OCI-LY7 (cell line): ENCODE measurements around the gene PCDHGB5. TPM values are rescaled to one million over a fixed set of nuclear protein-coding genes. Genes with fewer than 3 reads are reported as not detected.

Experiments
- BruUV-seq: library from RNA; stranded (reverse); fragments of 400-500 nt; replicated peaks from 2 replicates; lab custom pipeline; 2021; lab: Mats Ljungman, UMichigan
- CTCF ChIA-PET: fragments of 300-600 bp; sonication (Branson Sonifier 250); formaldehyde crosslinking; loops from one replicate; lab custom pipeline; 2022; ENCODE audit warnings: antibody characterized with exemption; ENCODE audit not compliant: unreplicated experiment; lab: Charles Lee
- POLR2A ChIA-PET: fragments of 300-600 bp; sonication (Branson Sonifier 250); formaldehyde crosslinking; loops from one replicate; lab custom pipeline; 2022; ENCODE audit warnings: antibody characterized with exemption; lab: Charles Lee
- DNase-seq: peaks from one replicate; pipeline ENCODE4 v3.0.0-alpha.2; 2015; ENCODE audit warnings: low spot score
- H2AFZ ChIP-seq: fragments of 200-600 bp; sonication (generic), shearing (Covaris generic); 2 replicates; pipeline ENCODE4 v1.6.1; 2014; ENCODE audit warnings: mild to moderate bottlenecking, antibody characterized with exemption, low read length, moderate library complexity
- H3K27ac ChIP-seq: fragments of 200-600 bp; sonication (generic); 2 replicates; pipeline ENCODE4 v1.5.1; 2014; ENCODE audit warnings: mixed run types, low read depth, mild to moderate bottlenecking, moderate library complexity, low read length, inconsistent platforms; ENCODE audit not compliant: poor library complexity, severe bottlenecking
- H3K36me3 ChIP-seq: fragments of 200-600 bp; sonication (generic); 2 replicates; pipeline ENCODE4 v1.6.1; 2014; ENCODE audit warnings: mild to moderate bottlenecking, antibody characterized with exemption, low read length, moderate library complexity, mixed read lengths; ENCODE audit not compliant: insufficient read depth
- H3K4me1 ChIP-seq: fragments of 200-600 bp; sonication (generic); 2 replicates; pipeline ENCODE4 v1.5.1; 2014; ENCODE audit warnings: mild to moderate bottlenecking, low read length; ENCODE audit not compliant: insufficient read depth, poor library complexity, severe bottlenecking
- H3K4me2 ChIP-seq: fragments of 200-600 bp; sonication (generic); 2 replicates; pipeline ENCODE4 v1.6.1; 2014; ENCODE audit warnings: mild to moderate bottlenecking, low read length
- H3K4me3 ChIP-seq: fragments of 200-600 bp; sonication (generic); 2 replicates; pipeline ENCODE4 v1.5.1; 2014; ENCODE audit warnings: mild to moderate bottlenecking, low read depth, low read length; ENCODE audit not compliant: poor library complexity, severe bottlenecking
- H3K79me2 ChIP-seq: fragments of 200-600 bp; sonication (generic); 2 replicates; pipeline ENCODE4 v1.6.1; 2016; ENCODE audit warnings: low read depth, mild to moderate bottlenecking, low read length, moderate library complexity, mixed read lengths; ENCODE audit not compliant: insufficient read depth
- H3K9me2 ChIP-seq: fragments of 200-600 bp; sonication (generic); 2 replicates; pipeline ENCODE4 v1.6.1; 2016; ENCODE audit warnings: mild to moderate bottlenecking, low read length, mixed read lengths; ENCODE audit not compliant: insufficient read depth
- H3K9me3 ChIP-seq: fragments of 200-600 bp; sonication (generic); 2 replicates; pipeline ENCODE4 v1.6.1; 2014; ENCODE audit warnings: mild to moderate bottlenecking, mixed run types, low read length, mixed read lengths
- H4K20me1 ChIP-seq: fragments of 200-600 bp; sonication (generic); 2 replicates; pipeline ENCODE4 v1.6.1; 2014; ENCODE audit warnings: mild to moderate bottlenecking, antibody characterized with exemption, low read length, moderate library complexity, mixed read lengths; ENCODE audit not compliant: insufficient read depth
- CTCF ChIP-seq: fragments of 200-600 bp; sonication (generic); conservative IDR thresholded peaks from 2 replicates; pipeline ENCODE4 v1.5.1; 2014; ENCODE audit warnings: mild to moderate bottlenecking, antibody characterized with exemption, low read length, moderate library complexity, mixed read lengths
- EZH2phosphoT487 ChIP-seq: fragments of 200-600 bp; sonication (generic); IDR thresholded peaks from 2 replicates; pipeline ENCODE4 v1.6.1; 2018; ENCODE audit warnings: low read depth, borderline replicate concordance, mild to moderate bottlenecking, mixed run types, antibody characterized with exemption, low read length, moderate library complexity, mixed read lengths
- intact Hi-C: fragments of 100-400 bp; cut with micrococcal nuclease; formaldehyde crosslinking; loops from one replicate; pipeline ENCODE4 v1.10.0; 2022; ENCODE audit not compliant: unreplicated experiment
- total RNA-seq, 2 experiments: library from RNA; depleted of rRNA in 1 of 2; stranded (reverse); fragments of >200 nt in 1 of 2; shearing (Covaris generic) in 1 of 2; gene quantifications; 2 replicates each; pipeline ENCODE4 v1.2.3, GENCODE V29; 2014 to 2022

Gene PCDHGB5
- total RNA-seq, 2 experiments from 2014 or later = 5.1 to 8.6 TPM

- Histone ChIP-seq H3K4me1 (peaks cover 19% of the 10 kb centered on the region), H2AFZ (no peak overlapping the region), H3K4me2 (no peak overlapping the region), H4K20me1 (no peaks in the 10 kb centered on the region), H3K79me2 (peaks cover 7% of the 10 kb centered on the region; the same call in 1 of the 2 replicates), H3K4me3 (no peak overlapping the region), H3K9me3 (no peaks in the 10 kb centered on the region; the same call in 1 of the 2 replicates), H3K27ac (no peak overlapping the region), H3K36me3 (no peaks in the 10 kb centered on the region; the same call in 1 of the 2 replicates), H3K9me2 (no peaks in the 10 kb centered on the region)
- DNase-seq = no peak
- POLR2A ChIA-PET = interaction anchor here (0.5 kb wide), 1 partner anchor 185 kb away, joined by 3 read pairs; no protein-coding TSS in a partner anchor
- no TSS peak for BruUV-seq
- intact Hi-C loops = loop anchor here (5.0 to 10.0 kb wide), 2 partner anchors 56 to 161 kb away; partner anchors contain the start of genes PCDHB10, PCDHB11 and PCDHGA10
- TF ChIP-seq CTCF (no peak), EZH2phosphoT487 (no peak)
- CTCF ChIA-PET = interaction anchor here (1.1 to 1.4 kb wide), 2 partner anchors 37 to 208 kb away, joined by 3 read pairs; no protein-coding TSS in a partner anchor
Measured at GRCh38 chr5:141356133-141356532, 41.6 kb upstream of the PCDHGB5 start.

- no peak overlapping the region for H3K27ac ChIP-seq
- ChIA-PET POLR2A (no interaction called here), CTCF (no interaction called here)
- no peak overlapping the region for H2AFZ ChIP-seq
- H3K4me3 ChIP-seq = no peak overlapping the region
- no peaks in the 10 kb centered on the region for H4K20me1 ChIP-seq
- H3K4me1 ChIP-seq = peaks cover 25% of the 10 kb centered on the region
- no peaks in the 10 kb centered on the region for H3K9me2 ChIP-seq
- TF ChIP-seq CTCF (no peak), EZH2phosphoT487 (no peak)
- no peaks in the 10 kb centered on the region; the same call in 1 of the 2 replicates for H3K36me3 ChIP-seq
- H3K9me3 ChIP-seq = no peaks in the 10 kb centered on the region; the same call in 1 of the 2 replicates
- H3K4me2 ChIP-seq = no peak overlapping the region
- peaks cover 7% of the 10 kb centered on the region; the same call in 1 of the 2 replicates for H3K79me2 ChIP-seq
- DNase-seq = no peak
- BruUV-seq = no TSS peak
- intact Hi-C loops = loop anchor here (5.0 to 10.0 kb wide), 2 partner anchors 55 to 162 kb away; partner anchors contain the start of genes PCDHB10, PCDHB11 and PCDHGA10
Measured at GRCh38 chr5:141356950-141357349, 40.8 kb upstream of the PCDHGB5 start.
